SK-N-MC (cell line): ENCODE measurements around the gene PSMD2.

ENCODE experiments used
- DNase-seq: peaks from one replicate; pipeline ENCODE4 v3.0.0-alpha.2; 2011; ENCODE audit warnings: low read depth, low spot score
- H3K27ac ChIP-seq: fragments of 200-600 bp; sonication (generic); 2 replicates; pipeline ENCODE4 v1.5.1; 2016; ENCODE audit warnings: mixed run types
- H3K36me3 ChIP-seq: fragments of 200-600 bp; sonication (generic); 2 replicates; pipeline ENCODE4 v1.6.1; 2017; ENCODE audit warnings: antibody characterized with exemption, low read length, mixed read lengths; ENCODE audit not compliant: insufficient read depth
- H3K4me3 ChIP-seq: fragments of 200-600 bp; sonication (generic); 2 replicates; pipeline ENCODE4 v1.5.1; 2016
- H3K9ac ChIP-seq: fragments of 200-600 bp; sonication (generic); 2 replicates; pipeline ENCODE4 v1.8.0; 2017; ENCODE audit warnings: mixed run types, mixed read lengths; ENCODE audit not compliant: insufficient read length
- H3K9me3 ChIP-seq: fragments of 200-600 bp; sonication (generic); 2 replicates; pipeline ENCODE4 v1.6.1; 2017; ENCODE audit warnings: low read depth, mild to moderate bottlenecking, antibody characterized with exemption, low read length, moderate library complexity, mixed read lengths
- EZH2 ChIP-seq: fragments of 200-600 bp; sonication (generic); IDR thresholded peaks from one replicate; pipeline ENCODE4 v1.6.1; 2017; ENCODE audit warnings: antibody characterized with exemption
- FOXP2 ChIP-seq: optimal IDR thresholded peaks from 2 replicates; pipeline ENCODE3; 2011; ENCODE audit warnings: mild to moderate bottlenecking, moderate library complexity; ENCODE audit not compliant: insufficient read depth; ENCODE audit errors: extremely low read length, control extremely low read depth
- POLR2AphosphoS5 ChIP-seq: IDR thresholded peaks from 2 replicates; pipeline ENCODE4 v1.6.1; 2012; ENCODE audit warnings: mild to moderate bottlenecking, low read depth, low read length, borderline replicate concordance

Gene PSMD2

GRCh38 chr3:184298759-184299487, at the start of gene PSMD2:
Gene PSMD2, plus strand, starts transcription at chr3:184299241. Its CDS starts 26 bp downstream, at chr3:184299267.
- peaks cover 41% of the 10 kb centered on the region for H3K36me3 ChIP-seq
- H3K9ac ChIP-seq, result peak within 1 kb of the TSS; percentile 91
- H3K9me3 ChIP-seq, result no peaks in the 10 kb centered on the region
- H3K27ac ChIP-seq, result peak within 1 kb of the TSS; percentile 29; the same call in 1 of the 2 replicates
- DNase-seq, result peak; percentile 76
- TF ChIP-seq EZH2, result no peak
- TF ChIP-seq POLR2AphosphoS5, result peak; percentile 91
- TF ChIP-seq FOXP2, result peak; percentile 80
- H3K4me3 ChIP-seq, result peak within 1 kb of the TSS; percentile 84

DNA sequence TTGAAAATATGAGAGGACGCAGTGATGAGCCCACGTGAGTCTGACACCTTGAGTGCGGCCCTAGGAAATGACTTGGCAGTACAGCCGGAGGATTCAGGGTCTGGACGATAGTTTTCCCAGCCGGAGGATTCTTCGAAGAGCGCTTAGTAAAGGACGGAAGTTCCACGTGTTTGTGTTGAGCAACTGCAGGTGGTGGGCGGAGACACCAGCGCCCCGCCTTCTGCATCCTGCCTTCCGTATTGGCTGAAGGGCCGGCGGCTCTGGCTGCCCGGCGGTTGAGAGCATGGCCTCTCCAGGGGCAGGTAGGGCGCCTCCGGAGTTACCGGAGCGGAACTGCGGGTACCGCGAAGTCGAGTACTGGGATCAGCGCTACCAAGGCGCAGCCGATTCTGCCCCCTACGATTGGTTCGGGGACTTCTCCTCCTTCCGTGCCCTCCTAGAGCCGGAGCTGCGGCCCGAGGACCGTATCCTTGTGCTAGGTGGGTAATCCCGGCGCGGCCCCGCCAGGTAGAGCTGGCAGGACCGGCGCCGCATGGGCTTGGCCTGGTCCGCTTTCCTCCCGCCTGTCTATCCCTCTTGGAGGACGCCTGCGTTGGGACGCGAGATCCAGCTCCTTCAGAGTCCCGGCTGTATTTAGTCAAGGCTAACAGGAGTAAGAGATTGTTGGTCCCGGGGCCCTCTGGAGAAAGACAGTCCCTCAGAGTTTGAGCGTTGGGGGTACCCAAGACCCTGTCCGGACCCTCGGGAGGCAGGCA, 49.5 kb upstream of the PSMD2 start, which contains the start of gene EEF1AKMT4:
Gene EEF1AKMT4, plus strand, starts transcription at position 261 of the 755 bp plus-strand sequence. Its CDS starts 23 bp downstream, at position 284.
- peak within 1 kb of the TSS; percentile 98 for H3K9ac ChIP-seq
- peak within 1 kb of the TSS; percentile 97 for H3K27ac ChIP-seq
- H3K36me3 ChIP-seq, result peaks cover 12% of the 10 kb centered on the region
- H3K4me3 ChIP-seq, result peak within 1 kb of the TSS; percentile 100
- TF ChIP-seq EZH2 (no peak), POLR2AphosphoS5 (peak; percentile 62), FOXP2 (peak; percentile 75)
- DNase-seq, result peak; percentile 97
- no peaks in the 10 kb centered on the region for H3K9me3 ChIP-seq

DNA sequence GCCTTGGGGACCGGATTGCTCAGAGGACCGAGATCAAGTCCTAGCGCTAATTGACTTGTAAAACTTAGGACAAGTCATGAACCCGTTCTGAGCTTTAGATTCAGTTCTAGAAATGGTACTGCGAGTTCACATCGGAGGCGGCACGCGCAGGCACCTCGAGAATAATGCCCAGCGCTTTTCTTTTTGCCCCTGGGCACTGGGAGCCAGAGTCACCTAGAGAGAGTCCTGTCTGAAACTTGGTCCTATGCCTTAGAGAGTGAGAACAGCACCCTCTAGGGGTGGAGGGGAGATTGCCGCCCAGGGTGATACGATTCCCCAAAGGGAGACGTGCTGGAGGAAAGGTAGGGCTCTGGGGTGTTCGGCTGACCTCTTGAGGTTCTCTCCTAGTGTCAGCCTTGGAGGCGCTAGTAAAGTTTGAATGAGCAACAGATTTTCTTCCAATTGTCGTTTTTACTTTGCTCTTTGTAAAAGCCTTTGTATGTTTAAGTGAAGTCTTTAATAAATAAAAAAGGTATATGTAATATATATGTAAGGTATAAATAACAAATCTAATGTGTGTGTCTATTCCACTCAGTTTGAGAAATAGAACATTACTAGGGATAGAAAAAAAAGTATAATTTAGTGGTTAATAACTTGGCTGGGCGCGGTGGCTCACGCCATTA, 48.7 kb upstream of the PSMD2 start:
- no peak overlapping the region for H3K27ac ChIP-seq
- H3K36me3 ChIP-seq, result peaks cover 5% of the 10 kb centered on the region
- TF ChIP-seq FOXP2 (no peak), EZH2 (no peak), POLR2AphosphoS5 (no peak)
- peak overlapping the region; percentile 98 for H3K9ac ChIP-seq
- DNase-seq, result peak; percentile 90
- no peaks in the 10 kb centered on the region for H3K9me3 ChIP-seq
- peak overlapping the region; percentile 100 for H3K4me3 ChIP-seq

DNA sequence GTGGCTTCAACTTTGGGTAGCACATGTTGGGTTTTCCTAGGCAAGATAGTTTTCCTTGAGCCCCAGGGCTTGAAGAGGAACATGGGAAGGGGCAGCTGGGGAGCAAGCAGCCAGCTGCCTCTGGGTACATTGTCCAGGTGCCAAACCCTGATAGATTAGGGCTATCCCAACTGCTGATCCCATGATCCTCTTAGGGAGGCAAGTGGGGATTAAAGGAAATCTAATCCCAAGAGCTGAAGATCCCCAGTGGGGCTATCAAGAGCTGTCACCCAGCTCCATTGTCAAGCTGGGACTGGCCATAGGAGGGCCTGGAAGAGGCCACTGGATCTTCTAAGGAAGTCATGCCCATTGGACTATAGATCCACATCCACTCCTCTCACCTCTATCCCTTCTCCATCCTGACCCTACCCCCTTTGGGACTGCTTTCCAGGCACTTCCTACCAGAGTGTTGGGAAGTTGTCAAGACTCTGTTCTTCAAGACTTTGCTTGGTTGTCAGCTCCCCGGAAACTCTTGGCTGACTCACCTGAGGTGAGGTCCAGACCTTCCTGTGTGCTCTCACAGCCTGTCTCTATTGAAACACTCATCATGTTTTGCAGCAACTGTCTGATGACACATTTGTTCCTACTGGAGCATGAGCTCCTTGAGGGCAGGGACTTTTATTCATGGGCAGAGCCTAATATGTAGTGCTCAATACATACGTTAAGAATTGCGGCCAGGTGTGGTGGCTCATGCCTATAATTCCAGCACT, 43.6 kb upstream of the PSMD2 start:
- Histone ChIP-seq H3K9me3 (no peaks in the 10 kb centered on the region), H3K9ac (no peak overlapping the region), H3K4me3 (no peak overlapping the region), H3K36me3 (no peaks in the 10 kb centered on the region), H3K27ac (no peak overlapping the region)
- DNase-seq, result no peak
- TF ChIP-seq FOXP2 (no peak), EZH2 (no peak), POLR2AphosphoS5 (no peak)

GRCh38 chr3:184257083-184257915, 41.7 kb upstream of the PSMD2 start:
- no peak for TF ChIP-seq EZH2
- no peaks in the 10 kb centered on the region for H3K36me3 ChIP-seq
- no peak overlapping the region for H3K27ac ChIP-seq
- no peak overlapping the region for H3K4me3 ChIP-seq
- H3K9ac ChIP-seq, result no peak overlapping the region
- no peak for DNase-seq
- no peaks in the 10 kb centered on the region for H3K9me3 ChIP-seq

GRCh38 chr3:184258926-184259325, 40.1 kb upstream of the PSMD2 start:
- no peak overlapping the region for H3K4me3 ChIP-seq
- no peaks in the 10 kb centered on the region for H3K9me3 ChIP-seq
- H3K36me3 ChIP-seq, result no peaks in the 10 kb centered on the region
- TF ChIP-seq EZH2 (no peak), POLR2AphosphoS5 (0 out of 2 replicates have a peak, but pooled peaks have one; percentile 13)
- no peak for DNase-seq
- H3K27ac ChIP-seq, result no peak overlapping the region
- H3K9ac ChIP-seq, result no peak overlapping the region

- no peaks in the 10 kb centered on the region for H3K36me3 ChIP-seq
- H3K4me3 ChIP-seq, result no peak overlapping the region
- no peak for DNase-seq
- H3K9me3 ChIP-seq, result no peaks in the 10 kb centered on the region
- TF ChIP-seq EZH2 (no peak), FOXP2 (no peak), POLR2AphosphoS5 (no peak)
- no peak overlapping the region for H3K9ac ChIP-seq
- no peak overlapping the region for H3K27ac ChIP-seq
Observed at GRCh38 chr3:184259396-184259877, 39.6 kb upstream of the PSMD2 start.
